ENCODE data around the gene UCN. TPM values are rescaled to one million over a fixed set of nuclear protein-coding genes. Genes with fewer than 3 reads are reported as not detected.

UCN gene, protein sequence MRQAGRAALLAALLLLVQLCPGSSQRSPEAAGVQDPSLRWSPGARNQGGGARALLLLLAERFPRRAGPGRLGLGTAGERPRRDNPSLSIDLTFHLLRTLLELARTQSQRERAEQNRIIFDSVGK
- total RNA-seq: not detected in 2 replicates

DNA sequence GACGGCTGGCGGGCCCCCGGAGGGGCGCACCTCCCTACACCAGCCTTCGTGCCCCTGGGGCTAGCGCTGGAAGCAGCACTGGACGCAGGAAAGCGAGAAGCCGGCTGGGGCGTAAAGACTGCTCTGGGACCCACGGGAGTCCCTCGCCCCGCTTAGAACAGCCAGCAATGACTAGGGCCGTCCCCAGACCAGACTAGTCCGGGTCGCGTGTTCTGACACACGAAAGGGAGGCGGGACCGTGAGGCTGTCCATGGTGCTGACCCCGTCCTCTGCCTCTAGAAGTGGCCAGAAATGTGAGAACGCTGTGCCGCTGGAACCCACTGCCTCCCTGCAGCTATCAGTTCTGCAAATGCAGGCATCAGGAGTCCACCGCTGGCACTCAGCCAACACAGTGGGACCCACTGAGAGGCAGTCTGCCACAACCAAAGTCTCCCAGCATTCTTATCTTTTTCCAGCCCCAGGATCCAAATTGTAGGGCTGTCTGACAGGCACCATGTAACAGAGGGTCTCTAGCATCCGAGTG is at the start of gene UCN:
Gene UCN, minus strand, starts transcription at position 87 of the 523 bp plus-strand sequence. CDS start 550 bp downstream, outside the sequence.

DNA sequence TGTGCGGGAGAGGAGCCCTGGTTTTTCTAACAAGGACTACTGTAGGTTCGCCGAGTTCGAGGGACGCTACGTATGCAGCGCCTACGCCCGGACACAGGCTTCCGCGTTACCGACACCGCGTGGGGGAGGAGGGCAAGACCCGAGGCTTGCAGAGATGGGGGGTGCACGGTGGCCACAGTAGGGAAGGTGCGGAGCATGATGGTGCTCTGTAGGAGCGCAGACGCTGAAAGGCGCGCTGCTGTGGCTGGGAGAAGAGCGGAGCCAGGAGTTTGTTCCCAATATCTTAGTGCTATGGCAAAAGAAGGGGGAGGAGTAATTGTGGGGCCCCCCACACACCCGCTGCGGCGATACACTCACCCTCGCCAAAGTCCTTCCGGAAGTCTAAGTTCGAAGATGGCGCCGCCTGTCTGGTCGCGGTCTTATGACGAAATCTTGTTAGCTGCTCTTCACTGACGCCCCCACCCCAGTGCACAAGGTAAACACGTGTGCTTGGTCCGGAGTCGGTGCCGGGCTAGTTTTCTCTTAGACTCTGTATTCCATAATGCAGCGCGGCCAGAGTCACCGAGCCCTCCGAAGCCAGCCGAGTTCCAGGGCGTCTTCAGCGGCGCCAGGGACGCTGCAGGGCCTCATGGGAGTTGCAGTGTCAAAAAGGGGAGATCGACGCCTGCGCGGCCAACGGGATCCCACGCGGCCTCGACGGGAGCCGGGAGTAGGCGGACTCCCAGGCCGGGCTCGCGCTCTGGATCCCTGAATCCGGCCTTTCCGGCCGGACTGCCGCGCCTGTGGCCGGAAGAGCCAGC is 48.3 kb upstream of the UCN start, which contains the start of gene GTF3C2:
Gene GTF3C2, minus strand, starts transcription at position 383 of the 800 bp plus-strand sequence. CDS start 13,210 bp downstream, outside the sequence.

DNA sequence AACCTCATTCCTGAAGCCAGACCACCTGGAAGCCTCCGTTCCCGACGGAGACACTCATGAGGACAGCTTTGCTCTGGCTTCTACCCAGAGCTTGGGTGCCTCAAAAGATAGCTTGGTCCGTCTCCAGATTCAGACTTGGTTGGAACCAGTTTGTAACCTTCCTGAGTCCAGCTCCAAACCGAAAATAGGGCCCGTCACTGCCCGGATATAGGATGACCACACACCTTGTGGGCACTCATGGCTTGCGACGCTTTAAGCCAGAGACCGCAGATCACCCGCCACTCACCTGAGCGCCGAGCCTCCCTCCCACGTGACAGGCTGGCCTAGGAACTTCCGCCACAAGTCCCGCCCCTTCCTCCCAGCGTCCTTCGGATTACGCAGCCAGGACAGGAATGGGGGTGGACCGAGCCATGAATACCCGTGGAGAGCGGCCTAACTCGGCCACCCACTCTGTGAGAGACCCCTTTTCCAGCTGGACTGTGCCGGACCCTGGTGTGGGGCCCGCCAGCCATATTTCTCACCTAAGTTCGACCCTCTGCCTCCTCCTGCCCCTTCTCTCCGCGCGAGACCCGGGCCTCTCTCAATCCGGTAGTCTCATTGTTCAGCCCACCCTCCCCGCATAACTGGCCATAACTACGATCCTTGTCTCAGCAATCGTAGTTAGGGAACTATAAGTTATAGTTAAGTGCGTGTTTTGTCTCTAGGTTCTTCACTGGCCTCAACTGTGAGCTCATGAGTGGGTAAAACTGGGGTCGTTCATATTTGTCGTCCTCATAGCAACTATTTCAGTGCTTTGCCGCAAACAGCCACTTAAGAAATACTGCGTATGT is 14.7 kb upstream of the UCN start, which contains the start of gene MPV17:
Gene MPV17, minus strand, starts transcription at position 332 of the 830 bp plus-strand sequence. CDS start 580 bp downstream, outside the sequence.

DNA sequence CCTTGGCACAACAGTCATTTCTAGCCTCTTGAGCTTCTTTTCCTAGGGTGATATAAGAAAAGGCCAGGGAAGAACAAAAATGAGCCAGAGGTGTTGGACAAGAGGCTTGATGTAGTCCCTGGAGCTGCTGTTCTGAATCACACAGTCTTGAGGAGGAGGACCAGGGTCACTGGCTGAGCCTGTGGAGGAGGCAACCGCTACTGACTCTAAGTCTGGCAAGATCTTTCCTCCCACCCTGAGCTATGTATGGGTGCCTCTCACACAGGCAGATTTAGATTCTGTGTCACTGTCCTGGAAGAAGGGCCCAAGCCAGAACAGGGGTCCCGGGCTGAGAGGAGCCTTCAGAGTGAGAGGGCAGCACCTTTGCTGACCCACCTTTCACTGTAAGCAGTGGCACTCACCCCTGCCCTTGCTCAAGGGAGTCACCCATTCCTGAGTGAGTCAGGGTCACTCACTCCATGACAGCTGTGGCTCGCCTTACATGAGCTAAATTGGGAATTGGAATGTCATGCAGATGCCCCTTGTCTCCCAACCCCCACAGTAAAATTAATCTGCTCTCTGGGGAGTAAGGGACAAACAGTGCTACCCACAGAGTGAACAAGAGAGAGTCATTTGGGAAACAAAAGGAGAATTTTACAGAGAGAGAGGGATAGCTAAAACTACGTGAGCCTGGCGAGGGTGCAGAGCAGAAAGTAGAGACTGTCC is 26.2 kb downstream of the UCN start, which contains the start of gene TRIM54:
Gene TRIM54, plus strand, starts transcription at position 575 of the 705 bp plus-strand sequence. CDS start 303 bp downstream, outside the sequence.

DNA sequence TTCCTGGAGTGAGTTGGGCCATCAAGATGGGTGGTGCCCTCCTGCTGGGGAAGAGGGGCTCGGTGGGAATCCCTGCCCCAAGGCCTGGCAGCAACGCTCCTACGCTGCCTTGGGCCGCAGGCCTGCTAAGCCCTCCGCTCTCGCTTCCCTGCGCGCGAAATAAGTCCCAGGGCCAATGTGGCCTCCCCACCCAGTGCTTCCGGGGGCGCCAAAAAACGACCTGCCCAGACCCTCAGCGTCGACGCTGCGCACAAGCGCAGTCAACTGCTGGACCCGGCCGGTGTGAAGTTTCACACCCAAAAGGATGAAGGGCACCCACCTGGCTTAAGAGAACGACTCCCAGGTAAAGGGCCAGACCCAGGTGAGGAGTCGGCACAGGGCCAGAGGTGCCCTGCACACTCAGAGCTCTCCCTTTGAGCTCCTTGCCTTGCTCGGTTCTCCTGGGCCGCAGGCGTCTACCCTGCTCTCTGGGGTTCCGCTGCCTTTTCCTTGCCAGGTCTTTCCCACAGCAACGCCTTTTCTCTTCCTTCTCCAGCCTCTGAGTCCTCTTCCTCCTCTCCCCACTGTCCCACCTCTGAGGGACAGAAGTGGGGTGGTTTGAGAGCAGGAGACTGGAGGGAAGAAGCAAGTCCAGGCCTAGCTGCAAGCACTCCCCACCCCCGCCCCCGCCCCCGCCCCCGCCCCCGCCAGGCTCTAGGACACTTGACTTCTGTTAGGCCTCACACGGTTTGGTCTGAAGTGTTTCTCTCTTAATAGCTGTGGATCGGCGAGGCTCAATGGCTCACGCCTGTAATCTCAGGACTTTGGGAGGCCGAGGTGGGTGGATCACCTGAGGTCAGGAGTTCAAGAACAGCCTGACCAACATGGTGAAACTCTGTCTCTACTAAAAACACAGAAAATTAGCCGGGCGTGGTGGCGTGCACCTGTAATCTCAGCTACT is 32.8 kb downstream of the UCN start, which contains the start of gene DNAJC5G:
Gene DNAJC5G, plus strand, starts transcription at position 223 of the 940 bp plus-strand sequence. CDS start 1,296 bp downstream, outside the sequence.

DNA sequence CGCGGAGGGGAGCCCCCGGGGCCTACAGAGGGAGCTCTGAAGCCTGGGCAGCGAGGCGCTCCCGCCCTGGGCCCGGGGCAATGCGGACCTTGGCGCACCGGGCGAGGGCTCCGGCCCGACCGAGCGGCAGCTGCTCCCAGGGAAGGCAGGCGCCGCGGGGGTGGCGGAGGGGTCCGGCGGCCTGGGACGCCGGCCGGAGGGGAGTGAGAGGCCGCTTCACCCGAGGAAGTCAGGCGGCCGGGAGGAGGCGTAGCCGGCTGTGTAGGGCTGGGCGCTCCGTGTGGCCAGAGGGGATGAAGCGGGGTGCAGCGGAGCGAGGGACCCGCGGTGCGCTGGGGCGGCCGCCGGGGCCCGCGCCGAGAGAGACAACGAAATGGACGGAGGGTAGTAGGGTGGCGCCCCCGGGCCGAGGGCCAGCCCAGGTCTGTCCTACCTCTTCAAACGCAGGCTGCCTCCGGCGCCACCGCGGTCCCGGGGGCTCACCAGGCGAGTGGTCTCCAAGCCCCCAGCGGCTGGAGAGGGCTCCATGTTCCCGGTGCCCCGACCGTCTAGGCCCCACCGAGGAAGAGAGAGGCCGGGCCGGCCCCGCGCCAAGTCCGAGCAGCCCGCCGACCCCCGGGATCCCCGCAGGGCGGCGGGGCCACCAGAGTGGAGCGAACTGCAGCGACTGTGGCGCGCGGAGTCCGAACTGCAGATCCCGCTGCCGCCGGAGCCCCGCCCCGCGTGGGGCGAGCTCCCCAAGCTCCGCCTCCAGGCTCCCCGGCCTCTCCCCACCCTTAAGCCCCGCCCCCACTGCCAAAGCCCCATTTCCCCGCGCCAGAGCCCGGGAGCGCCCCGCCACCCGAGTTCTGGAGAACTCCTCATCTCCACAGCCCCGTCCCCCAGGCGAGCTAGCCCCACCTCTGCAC is 45.6 kb downstream of the UCN start, which contains the start of gene SLC30A3:
Gene SLC30A3, minus strand, starts transcription at position 669 of the 908 bp plus-strand sequence. Its CDS starts 141 bp downstream, at position 528.

Other genes starting within 250 kb of the UCN start
- 530 and 553 TPM in 2 replicates for gene OST4, start 236.8 kb downstream of the UCN start, total RNA-seq
- 397 and 406 TPM in 2 replicates for gene EMILIN1, start 229.8 kb downstream of the UCN start, total RNA-seq
- 0.89 and 3.5 TPM in 2 replicates for gene KHK, start 221.7 kb downstream of the UCN start, total RNA-seq
- 0.29 and 1.8 TPM in 2 replicates for gene CGREF1, start 189.3 kb downstream of the UCN start, total RNA-seq
- gene ABHD1, start 184.6 kb downstream of the UCN start, total RNA-seq: not detected in 2 replicates
- 49.8 and 70.1 TPM in 2 replicates for gene PREB, start 173.8 kb downstream of the UCN start, total RNA-seq
- gene PRR30, start 169.0 kb downstream of the UCN start, total RNA-seq: not detected in 2 replicates
- not detected in 2 replicates for gene TCF23, start 159.4 kb downstream of the UCN start, total RNA-seq
- gene ATRAID, start 96.4 kb downstream of the UCN start, total RNA-seq: 246 and 294 TPM in 2 replicates
- 21.0 and 24.8 TPM in 2 replicates for gene SLC5A6, start 96.2 kb downstream of the UCN start, total RNA-seq
- 41.5 and 65.4 TPM in 2 replicates for gene CAD, start 91.1 kb downstream of the UCN start, total RNA-seq
- gene SLC30A3, start 45.4 kb downstream of the UCN start, total RNA-seq: not detected in 2 replicates
- gene DNAJC5G, start 33.0 kb downstream of the UCN start, total RNA-seq: not detected in 2 replicates
- under 0.01 TPM in 1 of 2 replicates, not detected in the other for gene TRIM54, start 26.0 kb downstream of the UCN start, total RNA-seq
- 134 TPM in 2 replicates for gene MPV17, start 14.7 kb upstream of the UCN start, total RNA-seq
- 50.5 and 53.7 TPM in 2 replicates for gene GTF3C2, start 48.3 kb upstream of the UCN start, total RNA-seq
- 39.9 and 53.0 TPM in 2 replicates for gene EIF2B4, start 61.9 kb upstream of the UCN start, total RNA-seq
- 194 and 201 TPM in 2 replicates for gene SNX17, start 62.2 kb upstream of the UCN start, total RNA-seq
- 5.1 and 6.6 TPM in 2 replicates for gene ZNF513, start 72.3 kb upstream of the UCN start, total RNA-seq
- gene PPM1G, start 101.1 kb upstream of the UCN start, total RNA-seq: 100 and 113 TPM in 2 replicates
- 96.9 and 112 TPM in 2 replicates for gene NRBP1, start 120.2 kb upstream of the UCN start, total RNA-seq
- not detected in 2 replicates for gene KRTCAP3, start 133.9 kb upstream of the UCN start, total RNA-seq
- gene IFT172, start 181.3 kb upstream of the UCN start, total RNA-seq: 17.6 and 19.5 TPM in 2 replicates
- 28.5 and 31.9 TPM in 2 replicates for gene FNDC4, start 186.8 kb upstream of the UCN start, total RNA-seq
- not detected in 2 replicates for gene GCKR, start 188.4 kb upstream of the UCN start, total RNA-seq

All from myometrial cell (primary cell).